ENCODE data around the gene EFL1.

DNA sequence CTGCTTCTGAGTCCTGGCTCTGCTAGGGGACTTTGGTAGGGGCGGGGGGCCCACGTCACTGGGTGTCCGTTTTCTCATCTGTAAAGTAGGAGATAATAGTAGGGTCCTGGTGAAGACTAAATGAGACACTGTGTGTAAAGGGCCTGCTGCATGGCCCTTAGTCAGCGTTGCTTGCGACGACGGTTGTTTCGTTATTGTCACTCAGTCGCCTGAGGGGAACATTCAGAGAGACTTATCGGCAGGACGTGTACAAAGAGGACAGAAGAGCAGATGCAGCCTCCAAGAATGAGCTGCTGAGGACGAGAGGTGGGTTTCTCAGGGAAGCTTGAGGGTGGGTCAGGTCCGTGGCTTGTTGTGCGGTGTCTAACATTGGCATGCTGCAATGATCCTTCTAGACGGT lies 163.9 kb downstream of the EFL1 start:
- TF ChIP-seq ARID3A (IDR thresholded peaks at IDR 0.05; ENCODE audit: borderline replicate concordance, low read depth, low read length): no peak
- TF ChIP-seq TEAD4 (IDR thresholded peaks at IDR 0.05; ENCODE audit: low read length): no peak
- no peak for TF ChIP-seq TEAD4 (CRISPR knock-in tag; IDR thresholded peaks at IDR 0.05; ENCODE audit: borderline replicate concordance)
- no peak for TF ChIP-seq RFX5 (IDR thresholded peaks at IDR 0.05; ENCODE audit: low read depth, low read length)
- TF ChIP-seq ZFP30 (CRISPR knock-in tag; IDR thresholded peaks at IDR 0.05; ENCODE audit: borderline replicate concordance): no peak
- TF ChIP-seq, protein P1, sequence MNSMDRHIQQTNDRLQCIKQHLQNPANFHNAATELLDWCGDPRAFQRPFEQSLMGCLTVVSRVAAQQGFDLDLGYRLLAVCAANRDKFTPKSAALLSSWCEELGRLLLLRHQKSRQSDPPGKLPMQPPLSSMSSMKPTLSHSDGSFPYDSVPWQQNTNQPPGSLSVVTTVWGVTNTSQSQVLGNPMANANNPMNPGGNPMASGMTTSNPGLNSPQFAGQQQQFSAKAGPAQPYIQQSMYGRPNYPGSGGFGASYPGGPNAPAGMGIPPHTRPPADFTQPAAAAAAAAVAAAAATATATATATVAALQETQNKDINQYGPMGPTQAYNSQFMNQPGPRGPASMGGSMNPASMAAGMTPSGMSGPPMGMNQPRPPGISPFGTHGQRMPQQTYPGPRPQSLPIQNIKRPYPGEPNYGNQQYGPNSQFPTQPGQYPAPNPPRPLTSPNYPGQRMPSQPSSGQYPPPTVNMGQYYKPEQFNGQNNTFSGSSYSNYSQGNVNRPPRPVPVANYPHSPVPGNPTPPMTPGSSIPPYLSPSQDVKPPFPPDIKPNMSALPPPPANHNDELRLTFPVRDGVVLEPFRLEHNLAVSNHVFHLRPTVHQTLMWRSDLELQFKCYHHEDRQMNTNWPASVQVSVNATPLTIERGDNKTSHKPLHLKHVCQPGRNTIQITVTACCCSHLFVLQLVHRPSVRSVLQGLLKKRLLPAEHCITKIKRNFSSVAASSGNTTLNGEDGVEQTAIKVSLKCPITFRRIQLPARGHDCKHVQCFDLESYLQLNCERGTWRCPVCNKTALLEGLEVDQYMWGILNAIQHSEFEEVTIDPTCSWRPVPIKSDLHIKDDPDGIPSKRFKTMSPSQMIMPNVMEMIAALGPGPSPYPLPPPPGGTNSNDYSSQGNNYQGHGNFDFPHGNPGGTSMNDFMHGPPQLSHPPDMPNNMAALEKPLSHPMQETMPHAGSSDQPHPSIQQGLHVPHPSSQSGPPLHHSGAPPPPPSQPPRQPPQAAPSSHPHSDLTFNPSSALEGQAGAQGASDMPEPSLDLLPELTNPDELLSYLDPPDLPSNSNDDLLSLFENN (IDR thresholded peaks at IDR 0.05; ENCODE audit: low read depth in 2 of 2, low read length in 2 of 2): no peak
- no peak for TF ChIP-seq POLR2A (conservative IDR thresholded peaks at IDR 0.05)
- TF ChIP-seq ZNF766 (CRISPR knock-in tag; conservative IDR thresholded peaks at IDR 0.05): no peak
- TF ChIP-seq CBFB (CRISPR knock-in tag; IDR thresholded peaks at IDR 0.05): no peak
- no peak for TF ChIP-seq SP1 (CRISPR knock-in tag; IDR thresholded peaks at IDR 0.05)
- no peak for TF ChIP-seq HDAC6 (IDR thresholded peaks at IDR 0.05; ENCODE audit: low read depth, low read length)
- TF ChIP-seq, protein P2, sequence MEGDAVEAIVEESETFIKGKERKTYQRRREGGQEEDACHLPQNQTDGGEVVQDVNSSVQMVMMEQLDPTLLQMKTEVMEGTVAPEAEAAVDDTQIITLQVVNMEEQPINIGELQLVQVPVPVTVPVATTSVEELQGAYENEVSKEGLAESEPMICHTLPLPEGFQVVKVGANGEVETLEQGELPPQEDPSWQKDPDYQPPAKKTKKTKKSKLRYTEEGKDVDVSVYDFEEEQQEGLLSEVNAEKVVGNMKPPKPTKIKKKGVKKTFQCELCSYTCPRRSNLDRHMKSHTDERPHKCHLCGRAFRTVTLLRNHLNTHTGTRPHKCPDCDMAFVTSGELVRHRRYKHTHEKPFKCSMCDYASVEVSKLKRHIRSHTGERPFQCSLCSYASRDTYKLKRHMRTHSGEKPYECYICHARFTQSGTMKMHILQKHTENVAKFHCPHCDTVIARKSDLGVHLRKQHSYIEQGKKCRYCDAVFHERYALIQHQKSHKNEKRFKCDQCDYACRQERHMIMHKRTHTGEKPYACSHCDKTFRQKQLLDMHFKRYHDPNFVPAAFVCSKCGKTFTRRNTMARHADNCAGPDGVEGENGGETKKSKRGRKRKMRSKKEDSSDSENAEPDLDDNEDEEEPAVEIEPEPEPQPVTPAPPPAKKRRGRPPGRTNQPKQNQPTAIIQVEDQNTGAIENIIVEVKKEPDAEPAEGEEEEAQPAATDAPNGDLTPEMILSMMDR (IDR thresholded peaks at IDR 0.05 in 2 of 3, conservative IDR thresholded peaks at IDR 0.05 in 1 of 3; ENCODE audit: insufficient read depth in 2 of 3, low read depth in 1 of 3, low read length in 3 of 3): no peak
- no peak for TF ChIP-seq CREBBP (IDR thresholded peaks at IDR 0.05; ENCODE audit: low read depth, low read length)
- TF ChIP-seq GATA2 (CRISPR knock-in tag; IDR thresholded peaks at IDR 0.05): no peak
- TF ChIP-seq PHF8 (IDR thresholded peaks at IDR 0.05; ENCODE audit: borderline replicate concordance, low read length): no peak

Data from K562 (cell line).